RWPE1 (cell line): Measurements from ENCODE around the gene KMT2D.
A peak's percentile ranks its signal among the peaks of the same experiment; 100 is the strongest.

Experiments
- CTCF ChIA-PET: fragments of 350-600 bp; sonication (Branson Sonifier 250); formaldehyde crosslinking; extraction: SDS; loops from one replicate; lab custom pipeline; 2021; lab: Yijun Ruan, JAX
- POLR2A ChIA-PET: fragments of 400-600 bp; formaldehyde crosslinking; extraction: SDS; loops from one replicate; lab custom pipeline; 2020; ENCODE audit warnings: antibody characterized with exemption; ENCODE audit not compliant: low non-redundant PET; lab: Yijun Ruan, JAX
- DNase-seq: peaks from one replicate; pipeline ENCODE4 v3.0.0; 2012; ENCODE audit warnings: low spot score
- H3K27ac ChIP-seq: fragments of 450-650 bp; 2 replicates; pipeline ENCODE4 v1.5.1; 2017
- TF ChIP-seq, protein P1 (sequence below): fragments of 450-650 bp; conservative IDR thresholded peaks from 2 replicates; pipeline ENCODE4 v1.5.1; 2017; ENCODE audit warnings: low read depth, mild to moderate bottlenecking

KMT2D gene

DNA sequence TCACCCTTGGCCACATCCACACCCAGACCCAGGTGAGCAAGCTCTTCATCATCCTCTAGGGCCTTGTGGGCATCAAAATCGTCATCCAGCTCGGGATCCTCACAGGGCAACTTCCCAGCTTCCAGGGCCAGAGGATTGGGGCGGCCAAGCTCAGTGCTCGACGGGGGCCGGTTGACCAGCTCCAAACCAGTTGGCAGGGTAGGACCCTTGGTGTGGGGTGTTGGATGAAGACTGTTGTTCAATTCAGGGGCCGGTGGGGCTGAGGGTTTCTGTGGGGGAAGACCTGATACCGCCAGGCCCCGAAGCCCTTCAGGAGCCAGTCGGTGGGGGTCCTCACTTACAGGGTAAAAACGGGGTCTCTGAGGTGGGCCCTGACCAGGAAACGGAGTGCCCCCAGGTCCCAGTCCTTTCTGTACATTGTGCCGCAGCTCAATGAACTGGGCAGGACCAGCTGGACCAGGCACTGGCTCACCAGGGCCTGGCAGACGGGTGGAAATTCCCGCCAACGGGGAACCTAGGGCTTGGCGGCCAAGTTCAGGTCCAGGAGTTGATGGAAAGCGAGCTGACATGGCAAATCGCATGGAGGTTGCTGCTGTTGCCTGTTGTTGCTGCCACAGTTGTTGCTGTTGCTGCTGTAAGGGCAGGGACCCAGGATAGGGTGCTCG lies 22.2 kb downstream of the KMT2D start:
- DNase-seq = no peak
- POLR2A ChIA-PET = no interaction called here
- no peak overlapping the region for H3K27ac ChIP-seq
- TF ChIP-seq, protein P1, sequence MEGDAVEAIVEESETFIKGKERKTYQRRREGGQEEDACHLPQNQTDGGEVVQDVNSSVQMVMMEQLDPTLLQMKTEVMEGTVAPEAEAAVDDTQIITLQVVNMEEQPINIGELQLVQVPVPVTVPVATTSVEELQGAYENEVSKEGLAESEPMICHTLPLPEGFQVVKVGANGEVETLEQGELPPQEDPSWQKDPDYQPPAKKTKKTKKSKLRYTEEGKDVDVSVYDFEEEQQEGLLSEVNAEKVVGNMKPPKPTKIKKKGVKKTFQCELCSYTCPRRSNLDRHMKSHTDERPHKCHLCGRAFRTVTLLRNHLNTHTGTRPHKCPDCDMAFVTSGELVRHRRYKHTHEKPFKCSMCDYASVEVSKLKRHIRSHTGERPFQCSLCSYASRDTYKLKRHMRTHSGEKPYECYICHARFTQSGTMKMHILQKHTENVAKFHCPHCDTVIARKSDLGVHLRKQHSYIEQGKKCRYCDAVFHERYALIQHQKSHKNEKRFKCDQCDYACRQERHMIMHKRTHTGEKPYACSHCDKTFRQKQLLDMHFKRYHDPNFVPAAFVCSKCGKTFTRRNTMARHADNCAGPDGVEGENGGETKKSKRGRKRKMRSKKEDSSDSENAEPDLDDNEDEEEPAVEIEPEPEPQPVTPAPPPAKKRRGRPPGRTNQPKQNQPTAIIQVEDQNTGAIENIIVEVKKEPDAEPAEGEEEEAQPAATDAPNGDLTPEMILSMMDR = no peak
- CTCF ChIA-PET = interaction anchor here (0.5 to 1.6 kb wide), 2 partner anchors 21 to 902 kb away, joined by 5 to 7 read pairs; no protein-coding TSS in a partner anchor

- POLR2A ChIA-PET = no interaction called here
- TF ChIP-seq, protein P1 = no peak
- CTCF ChIA-PET = interaction anchor here (0.5 kb wide), 1 partner anchor 901 kb away, joined by 5 read pairs; no protein-coding TSS in a partner anchor
- H3K27ac ChIP-seq = no peak overlapping the region
- no peak for DNase-seq
Measured at GRCh38 chr12:49037947-49038237, 22.7 kb downstream of the KMT2D start.

- TF ChIP-seq, protein P1 = no peak
- CTCF ChIA-PET = interaction anchor here (0.6 to 1.1 kb wide), 3 partner anchors 19 to 109 kb away, joined by 3 to 4 read pairs (median 3); no protein-coding TSS in a partner anchor
- no peak for DNase-seq
- H3K27ac ChIP-seq = peak overlapping the region; percentile 14; the same call in 1 of the 2 replicates
- POLR2A ChIA-PET = interaction anchor here (0.5 kb wide), 1 partner anchor 194 kb away, joined by 3 read pairs; no protein-coding TSS in a partner anchor
Measured at GRCh38 chr12:49037111-49037946, 23.3 kb downstream of the KMT2D start.

- POLR2A ChIA-PET = interaction anchor here (0.6 kb wide), 2 partner anchors 36 to 67 kb away, joined by 3 to 7 read pairs; no protein-coding TSS in a partner anchor
- no peak for DNase-seq
- TF ChIP-seq, protein P1 = no peak
- CTCF ChIA-PET = interaction anchor here (1.1 kb wide), 1 partner anchor 52 kb away, joined by 3 read pairs; no protein-coding TSS in a partner anchor
- H3K27ac ChIP-seq = no peak overlapping the region
Measured at GRCh38 chr12:49036029-49036428, 24.6 kb downstream of the KMT2D start.

DNA sequence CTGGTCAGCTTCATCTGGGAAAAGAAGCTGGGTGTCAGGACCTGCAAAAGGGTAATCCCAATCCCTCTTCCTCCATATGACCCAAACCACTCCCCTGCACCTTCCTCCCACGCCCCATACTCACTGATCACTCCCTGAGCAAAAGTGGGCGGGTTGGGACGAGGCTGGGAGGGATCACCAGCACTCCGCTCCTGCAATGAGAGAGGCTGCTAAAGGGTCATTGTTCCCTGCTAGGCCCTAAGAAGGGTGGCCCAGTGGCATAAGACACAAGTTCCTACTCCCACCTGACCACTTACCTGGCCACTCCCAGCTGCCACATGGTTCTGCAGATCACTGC lies 26.3 kb downstream of the KMT2D start:
- TF ChIP-seq, protein P1 = no peak
- DNase-seq = no peak
- POLR2A ChIA-PET = interaction anchor here (0.6 kb wide), 1 partner anchor 18 kb away, joined by 3 read pairs; no protein-coding TSS in a partner anchor
- CTCF ChIA-PET = interaction anchor here (1.1 kb wide), 1 partner anchor 14 kb away, joined by 3 read pairs; no protein-coding TSS in a partner anchor
- peak overlapping the region; percentile 17 for H3K27ac ChIP-seq

DNA sequence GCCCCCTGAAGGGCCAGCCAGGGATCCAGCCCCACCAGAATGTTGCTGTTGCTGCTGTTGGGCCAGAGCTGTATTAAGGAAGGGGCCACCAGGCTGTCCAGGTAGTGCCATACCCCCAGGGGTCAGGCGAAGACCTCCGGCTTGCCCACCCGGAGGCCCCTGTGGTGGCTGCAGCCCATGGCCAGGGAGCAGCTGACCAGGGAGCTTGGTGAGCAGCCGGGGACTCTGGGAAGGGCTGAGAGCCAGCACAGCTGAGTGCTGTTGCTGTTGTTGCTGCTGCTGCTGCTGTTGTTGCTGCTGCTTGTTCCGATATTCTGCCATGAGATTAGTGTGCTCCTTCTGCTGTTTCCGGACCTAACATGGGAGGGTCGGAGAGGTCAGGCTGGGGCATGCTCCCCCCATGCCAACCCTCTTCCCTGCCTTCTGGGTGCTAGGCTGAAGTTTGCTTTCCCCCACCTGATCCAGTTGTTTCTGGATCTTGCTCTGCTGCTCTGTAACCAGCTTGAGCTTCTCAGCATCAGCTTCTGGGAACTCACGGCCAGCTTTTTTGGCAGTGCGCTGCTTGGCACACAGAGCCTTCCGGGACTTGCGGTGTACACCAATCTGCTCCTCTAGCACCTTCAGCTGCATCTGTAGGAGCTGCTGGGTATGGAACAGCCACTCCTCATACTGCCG lies 26.8 kb downstream of the KMT2D start:
- peak overlapping the region; percentile 17 for H3K27ac ChIP-seq
- DNase-seq = no peak
- CTCF ChIA-PET = interaction anchor here (1.1 kb wide), 1 partner anchor 14 kb away, joined by 3 read pairs; no protein-coding TSS in a partner anchor
- POLR2A ChIA-PET = interaction anchor here (0.6 kb wide), 1 partner anchor 18 kb away, joined by 3 read pairs; no protein-coding TSS in a partner anchor
- TF ChIP-seq, protein P1 = no peak
